Measurements from ENCODE around the gene IRF7.

- TF ChIP-seq CTCF (IDR thresholded peaks at IDR 0.05): no peak
- TF ChIP-seq POLR2A (IDR thresholded peaks at IDR 0.05; ENCODE audit: low read depth): no peak
Measured at GRCh38 chr11:606245-606644, 9.5 kb downstream of the IRF7 start.

Measured in esophagus muscularis mucosa (tissue), 3 donors.